GM23338 (cell line): ENCODE measurements around the gene SLC8A3. TPM values are rescaled to one million over a fixed set of nuclear protein-coding genes. Genes with fewer than 3 reads are reported as not detected.

Experiments used
- ATAC-seq: fragments of 200-7000 bp; cut with Tn5 transposase; 3 replicates; pipeline ENCODE4 v1.9.1; 2020
- DNase-seq: peaks from one replicate; pipeline ENCODE4 v3.0.0-alpha.2; 2015; ENCODE audit warnings: low spot score
- H2AFZ ChIP-seq: fragments of 200-600 bp; sonication (generic); 2 replicates; pipeline ENCODE4 v1.8.0; 2016; ENCODE audit warnings: antibody characterized with exemption, mild to moderate bottlenecking, moderate library complexity
- H3F3A ChIP-seq: fragments of 200-600 bp; sonication (generic); replicated peaks from 2 replicates; pipeline ENCODE4 v1.8.0; 2017; ENCODE audit warnings: antibody characterized with exemption, mixed run types, low read depth
- H3K27ac ChIP-seq: fragments of 200-600 bp; sonication (generic); 2 replicates; pipeline ENCODE4 v1.6.1; 2016; ENCODE audit warnings: low read depth
- H3K27me3 ChIP-seq: fragments of 200-600 bp; sonication (generic); 2 replicates; pipeline ENCODE4 v1.8.0; 2016; ENCODE audit warnings: mild to moderate bottlenecking, mixed run types, moderate library complexity; ENCODE audit not compliant: insufficient read depth
- H3K36me3 ChIP-seq: fragments of 200-600 bp; sonication (generic); 2 replicates; pipeline ENCODE4 v1.8.0; 2016; ENCODE audit warnings: mild to moderate bottlenecking; ENCODE audit not compliant: insufficient read depth
- H3K4me1 ChIP-seq: fragments of 200-600 bp; sonication (generic); 2 replicates; pipeline ENCODE4 v1.8.0; 2016; ENCODE audit warnings: mild to moderate bottlenecking, moderate library complexity; ENCODE audit not compliant: insufficient read depth
- H3K4me2 ChIP-seq: fragments of 200-600 bp; sonication (generic); 2 replicates; pipeline ENCODE4 v1.7.1; 2017; ENCODE audit warnings: mixed run types
- H3K4me3 ChIP-seq: fragments of 200-600 bp; sonication (generic); 2 replicates; pipeline ENCODE4 v1.6.1; 2016; ENCODE audit warnings: mixed run types
- H3K79me2 ChIP-seq: fragments of 200-600 bp; sonication (generic); replicated peaks from 2 replicates; pipeline ENCODE4 v1.8.0; 2017; ENCODE audit warnings: mild to moderate bottlenecking; ENCODE audit not compliant: insufficient read depth
- H3K9me2 ChIP-seq: fragments of 200-600 bp; sonication (generic); 2 replicates; pipeline ENCODE4 v1.8.0; 2017; ENCODE audit not compliant: insufficient read depth
- H4K20me1 ChIP-seq: fragments of 200-600 bp; sonication (generic); replicated peaks from 2 replicates; pipeline ENCODE4 v1.8.0; 2017; ENCODE audit warnings: mild to moderate bottlenecking; ENCODE audit not compliant: insufficient read depth
- H3K27ac Mint-ChIP-seq: 2 replicates; pipeline ENCODE4 v1.8.0; 2020; ENCODE audit warnings: inconsistent platforms, mild to moderate bottlenecking, moderate library complexity, mixed read lengths
- H3K27me3 Mint-ChIP-seq: 3 replicates; pipeline ENCODE4 v1.8.0; 2022; ENCODE audit warnings: low read depth, mild to moderate bottlenecking, moderate library complexity, mixed read lengths, inconsistent platforms; ENCODE audit not compliant: insufficient read depth, poor library complexity
- H3K36me3 Mint-ChIP-seq: 3 replicates; pipeline ENCODE4 v1.8.0; 2021; ENCODE audit warnings: low read depth, mild to moderate bottlenecking, inconsistent platforms, moderate library complexity, mixed read lengths
- H3K4me1 Mint-ChIP-seq: 3 replicates; pipeline ENCODE4 v1.8.0; 2020; ENCODE audit warnings: mild to moderate bottlenecking, inconsistent platforms, mixed read lengths
- H3K4me3 Mint-ChIP-seq: 3 replicates; pipeline ENCODE4 v1.8.0; 2021; ENCODE audit warnings: moderate library complexity, mild to moderate bottlenecking, inconsistent platforms, mixed read lengths
- H3K9me3 Mint-ChIP-seq: 3 replicates; pipeline ENCODE4 v1.8.0; 2020; ENCODE audit warnings: moderate library complexity, mild to moderate bottlenecking, inconsistent platforms, mixed read lengths
- JUNB ChIP-seq: IDR thresholded peaks from one replicate; pipeline ENCODE4 v1.6.1; 2016; ENCODE audit warnings: antibody characterized with exemption; ENCODE audit not compliant: unreplicated experiment
- NANOG ChIP-seq: IDR thresholded peaks from 2 replicates; pipeline ENCODE4 v1.6.1; 2016; ENCODE audit warnings: antibody characterized with exemption, borderline replicate concordance
- ZNF114 ChIP-seq: fragments of 250-450 bp; sonication (Bioruptor Pico); IDR thresholded peaks from 2 replicates; pipeline ENCODE4 v1.5.0; 2020; ENCODE audit warnings: mild to moderate bottlenecking, moderate library complexity
- ZNF331 ChIP-seq: fragments of 250-450 bp; sonication (Bioruptor Pico); IDR thresholded peaks from 2 replicates; pipeline ENCODE4 v1.5.0; 2020; ENCODE audit warnings: low read depth, mild to moderate bottlenecking, moderate library complexity
- polyA plus RNA-seq: library from polyadenylated mRNA; unstranded; fragments of >200 nt; fragmentation: Nextera tagmentation; extraction: Ambion mirVana; gene quantifications from 2 replicates; pipeline ENCODE4 v1.2.1, GENCODE V29; 2016
- total RNA-seq: library from RNA; depleted of rRNA; stranded (reverse); fragments of >200 nt; shearing (Covaris generic); gene quantifications from 2 replicates; pipeline ENCODE4 v1.2.3, GENCODE V29; 2014
- TF ChIP-seq, protein P1 (sequence below): fragments of 250-450 bp; sonication (Bioruptor Pico); IDR thresholded peaks from 2 replicates; pipeline ENCODE4 v1.5.0; 2020; ENCODE audit warnings: mild to moderate bottlenecking, moderate library complexity
- TF ChIP-seq, protein P2 (sequence below), 2 experiments: fragments of 200-600 bp in 1 of 2; sonication (generic) in 1 of 2; conservative IDR thresholded peaks; 2 replicates each; pipeline versions ENCODE4 v1.5.1 to v1.6.1; 2016 to 2017; ENCODE audit warnings: antibody characterized with exemption in 2 of 2, low read depth in 2 of 2, mild to moderate bottlenecking in 2 of 2, moderate library complexity in 1 of 2

Gene SLC8A3
- total and polyA plus RNA-seq, 2 experiments from 2014 or later: 0.82 to 2.0 TPM

DNA sequence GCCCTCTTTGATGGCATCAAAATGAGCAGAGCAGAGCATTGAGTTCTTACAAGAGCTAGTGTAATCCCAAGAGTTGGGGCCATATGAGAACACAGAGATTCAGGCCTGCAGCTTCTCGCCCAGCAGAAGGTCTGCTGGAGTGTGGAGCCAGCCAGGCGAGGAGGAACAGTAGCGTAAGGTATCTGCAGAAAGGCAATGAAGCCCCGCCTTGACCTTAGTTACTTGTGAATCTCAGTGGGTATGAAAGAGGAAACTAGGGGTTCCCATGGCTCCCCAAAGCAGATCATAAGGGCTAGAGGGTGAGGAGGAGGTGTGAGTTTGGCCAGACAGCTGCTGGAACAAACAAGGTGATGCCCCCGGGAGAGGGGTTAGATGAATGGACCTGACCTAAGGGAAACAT, 49.4 kb downstream of the SLC8A3 start (continued):
- TF ChIP-seq, protein P1, sequence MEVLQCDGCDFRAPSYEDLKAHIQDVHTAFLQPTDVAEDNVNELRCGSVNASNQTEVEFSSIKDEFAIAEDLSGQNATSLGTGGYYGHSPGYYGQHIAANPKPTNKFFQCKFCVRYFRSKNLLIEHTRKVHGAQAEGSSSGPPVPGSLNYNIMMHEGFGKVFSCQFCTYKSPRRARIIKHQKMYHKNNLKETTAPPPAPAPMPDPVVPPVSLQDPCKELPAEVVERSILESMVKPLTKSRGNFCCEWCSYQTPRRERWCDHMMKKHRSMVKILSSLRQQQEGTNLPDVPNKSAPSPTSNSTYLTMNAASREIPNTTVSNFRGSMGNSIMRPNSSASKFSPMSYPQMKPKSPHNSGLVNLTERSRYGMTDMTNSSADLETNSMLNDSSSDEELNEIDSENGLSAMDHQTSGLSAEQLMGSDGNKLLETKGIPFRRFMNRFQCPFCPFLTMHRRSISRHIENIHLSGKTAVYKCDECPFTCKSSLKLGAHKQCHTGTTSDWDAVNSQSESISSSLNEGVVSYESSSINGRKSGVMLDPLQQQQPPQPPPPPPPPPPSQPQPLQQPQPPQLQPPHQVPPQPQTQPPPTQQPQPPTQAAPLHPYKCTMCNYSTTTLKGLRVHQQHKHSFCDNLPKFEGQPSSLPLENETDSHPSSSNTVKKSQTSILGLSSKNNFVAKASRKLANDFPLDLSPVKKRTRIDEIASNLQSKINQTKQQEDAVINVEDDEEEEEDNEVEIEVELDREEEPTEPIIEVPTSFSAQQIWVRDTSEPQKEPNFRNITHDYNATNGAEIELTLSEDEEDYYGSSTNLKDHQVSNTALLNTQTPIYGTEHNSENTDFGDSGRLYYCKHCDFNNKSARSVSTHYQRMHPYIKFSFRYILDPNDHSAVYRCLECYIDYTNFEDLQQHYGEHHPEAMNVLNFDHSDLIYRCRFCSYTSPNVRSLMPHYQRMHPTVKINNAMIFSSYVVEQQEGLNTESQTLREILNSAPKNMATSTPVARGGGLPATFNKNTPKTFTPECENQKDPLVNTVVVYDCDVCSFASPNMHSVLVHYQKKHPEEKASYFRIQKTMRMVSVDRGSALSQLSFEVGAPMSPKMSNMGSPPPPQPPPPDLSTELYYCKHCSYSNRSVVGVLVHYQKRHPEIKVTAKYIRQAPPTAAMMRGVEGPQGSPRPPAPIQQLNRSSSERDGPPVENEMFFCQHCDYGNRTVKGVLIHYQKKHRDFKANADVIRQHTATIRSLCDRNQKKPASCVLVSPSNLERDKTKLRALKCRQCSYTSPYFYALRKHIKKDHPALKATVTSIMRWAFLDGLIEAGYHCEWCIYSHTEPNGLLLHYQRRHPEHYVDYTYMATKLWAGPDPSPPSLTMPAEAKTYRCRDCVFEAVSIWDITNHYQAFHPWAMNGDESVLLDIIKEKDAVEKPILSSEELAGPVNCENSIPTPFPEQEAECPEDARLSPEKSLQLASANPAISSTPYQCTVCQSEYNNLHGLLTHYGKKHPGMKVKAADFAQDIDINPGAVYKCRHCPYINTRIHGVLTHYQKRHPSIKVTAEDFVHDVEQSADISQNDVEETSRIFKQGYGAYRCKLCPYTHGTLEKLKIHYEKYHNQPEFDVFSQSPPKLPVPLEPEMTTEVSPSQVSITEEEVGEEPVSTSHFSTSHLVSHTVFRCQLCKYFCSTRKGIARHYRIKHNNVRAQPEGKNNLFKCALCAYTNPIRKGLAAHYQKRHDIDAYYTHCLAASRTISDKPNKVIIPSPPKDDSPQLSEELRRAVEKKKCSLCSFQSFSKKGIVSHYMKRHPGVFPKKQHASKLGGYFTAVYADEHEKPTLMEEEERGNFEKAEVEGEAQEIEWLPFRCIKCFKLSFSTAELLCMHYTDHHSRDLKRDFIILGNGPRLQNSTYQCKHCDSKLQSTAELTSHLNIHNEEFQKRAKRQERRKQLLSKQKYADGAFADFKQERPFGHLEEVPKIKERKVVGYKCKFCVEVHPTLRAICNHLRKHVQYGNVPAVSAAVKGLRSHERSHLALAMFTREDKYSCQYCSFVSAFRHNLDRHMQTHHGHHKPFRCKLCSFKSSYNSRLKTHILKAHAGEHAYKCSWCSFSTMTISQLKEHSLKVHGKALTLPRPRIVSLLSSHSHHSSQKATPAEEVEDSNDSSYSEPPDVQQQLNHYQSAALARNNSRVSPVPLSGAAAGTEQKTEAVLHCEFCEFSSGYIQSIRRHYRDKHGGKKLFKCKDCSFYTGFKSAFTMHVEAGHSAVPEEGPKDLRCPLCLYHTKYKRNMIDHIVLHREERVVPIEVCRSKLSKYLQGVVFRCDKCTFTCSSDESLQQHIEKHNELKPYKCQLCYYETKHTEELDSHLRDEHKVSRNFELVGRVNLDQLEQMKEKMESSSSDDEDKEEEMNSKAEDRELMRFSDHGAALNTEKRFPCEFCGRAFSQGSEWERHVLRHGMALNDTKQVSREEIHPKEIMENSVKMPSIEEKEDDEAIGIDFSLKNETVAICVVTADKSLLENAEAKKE (CRISPR knock-in tag): no peak
- TF ChIP-seq, protein P2, sequence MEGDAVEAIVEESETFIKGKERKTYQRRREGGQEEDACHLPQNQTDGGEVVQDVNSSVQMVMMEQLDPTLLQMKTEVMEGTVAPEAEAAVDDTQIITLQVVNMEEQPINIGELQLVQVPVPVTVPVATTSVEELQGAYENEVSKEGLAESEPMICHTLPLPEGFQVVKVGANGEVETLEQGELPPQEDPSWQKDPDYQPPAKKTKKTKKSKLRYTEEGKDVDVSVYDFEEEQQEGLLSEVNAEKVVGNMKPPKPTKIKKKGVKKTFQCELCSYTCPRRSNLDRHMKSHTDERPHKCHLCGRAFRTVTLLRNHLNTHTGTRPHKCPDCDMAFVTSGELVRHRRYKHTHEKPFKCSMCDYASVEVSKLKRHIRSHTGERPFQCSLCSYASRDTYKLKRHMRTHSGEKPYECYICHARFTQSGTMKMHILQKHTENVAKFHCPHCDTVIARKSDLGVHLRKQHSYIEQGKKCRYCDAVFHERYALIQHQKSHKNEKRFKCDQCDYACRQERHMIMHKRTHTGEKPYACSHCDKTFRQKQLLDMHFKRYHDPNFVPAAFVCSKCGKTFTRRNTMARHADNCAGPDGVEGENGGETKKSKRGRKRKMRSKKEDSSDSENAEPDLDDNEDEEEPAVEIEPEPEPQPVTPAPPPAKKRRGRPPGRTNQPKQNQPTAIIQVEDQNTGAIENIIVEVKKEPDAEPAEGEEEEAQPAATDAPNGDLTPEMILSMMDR (conservative IDR thresholded peaks at IDR 0.05; ENCODE audit: low read depth in 2 of 2): no peak
- TF ChIP-seq JUNB (no peak), ZNF114 (CRISPR knock-in tag) (no peak), ZNF331 (CRISPR knock-in tag) (no peak), NANOG (no peak)

DNA sequence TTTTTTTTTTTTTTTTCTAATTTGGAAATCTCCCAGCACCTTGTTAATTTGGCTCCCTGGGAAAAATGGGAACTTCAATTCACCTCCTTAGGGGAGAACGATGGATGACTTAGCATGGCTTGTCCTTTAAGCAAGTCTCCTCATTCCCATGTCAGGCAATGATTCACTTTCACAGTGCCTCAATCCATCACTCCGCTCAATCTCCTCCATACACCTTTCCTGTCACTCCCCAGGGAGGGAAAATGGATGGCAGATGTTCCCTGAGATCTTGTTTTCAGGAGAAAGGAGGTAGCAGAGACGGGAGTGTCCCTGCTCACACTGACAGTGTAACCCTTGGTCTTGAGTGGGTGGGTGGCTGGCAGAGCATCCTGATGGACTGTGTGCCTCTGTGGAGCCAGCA, 51.0 kb downstream of the SLC8A3 start:
- no peaks in the 10 kb centered on the region for H3K9me3 Mint-ChIP-seq
- Histone ChIP-seq H3K4me2 (no peak overlapping the region), H4K20me1 (no peaks in the 10 kb centered on the region), H3K36me3 (no peaks in the 10 kb centered on the region), H3K27me3 (no peaks in the 10 kb centered on the region), H3F3A (no peaks in the 10 kb centered on the region), H3K4me1 (no peaks in the 10 kb centered on the region), H3K27ac (no peak overlapping the region), H3K79me2 (no peaks in the 10 kb centered on the region), H2AFZ (no peak overlapping the region), H3K4me3 (no peak overlapping the region), H3K9me2 (peaks cover 10% of the 10 kb centered on the region; the same call in 1 of the 2 replicates)
- H3K27ac Mint-ChIP-seq: no peak overlapping the region
- H3K36me3 Mint-ChIP-seq: no peaks in the 10 kb centered on the region
- peaks cover 3% of the 10 kb centered on the region; the same call in 1 of the 3 replicates for H3K4me1 Mint-ChIP-seq
- ATAC-seq (no peak), DNase-seq (no peak)
- peaks cover under 1% of the 10 kb centered on the region for H3K27me3 Mint-ChIP-seq
- no peak overlapping the region for H3K4me3 Mint-ChIP-seq
- no peak for TF ChIP-seq ZNF331 (CRISPR knock-in tag)
- no peak for TF ChIP-seq JUNB
